ENCODE measurements around the gene MAU2. TPM values are rescaled to one million over a fixed set of nuclear protein-coding genes. Genes with fewer than 3 reads are reported as not detected.

The MAU2 gene
- polyA plus RNA-seq, 1 donor from 2014 or later, result 48.3 TPM

GRCh38 chr19:19356500-19356899, 35.9 kb downstream of the MAU2 start:
- H3F3A ChIP-seq (ENCODE audit: insufficient read depth, low read length, poor library complexity, severe bottlenecking), result no peaks in the 10 kb centered on the region
- H3K9ac ChIP-seq (ENCODE audit: low read length), result no peak overlapping the region
- no peaks in the 10 kb centered on the region for H3K36me3 ChIP-seq (ENCODE audit: insufficient read depth, low read length)
- H3K27me3 ChIP-seq (ENCODE audit: insufficient read depth, low read depth, low read length), result no peaks in the 10 kb centered on the region
- no peaks in the 10 kb centered on the region for H4K20me1 ChIP-seq (ENCODE audit: insufficient read depth)
- no peak overlapping the region for H2AFZ ChIP-seq (ENCODE audit: low read depth, low read length)
- no peak overlapping the region for H3K4me2 ChIP-seq (ENCODE audit: low read length)
- no peak overlapping the region for H3K4me3 ChIP-seq (ENCODE audit: low read length)
- no peak for TF ChIP-seq CTCF (IDR thresholded peaks at IDR 0.05; ENCODE audit: poor library complexity, severe bottlenecking)
- TF ChIP-seq POLR2AphosphoS5 (IDR thresholded peaks at IDR 0.05), result no peak
- TF ChIP-seq RAD21 (conservative IDR thresholded peaks at IDR 0.05), result no peak
- TF ChIP-seq MXI1 (conservative IDR thresholded peaks at IDR 0.05; ENCODE audit: poor library complexity, severe bottlenecking), result no peak
- TF ChIP-seq EP300 (conservative IDR thresholded peaks at IDR 0.05; ENCODE audit: poor library complexity, severe bottlenecking), result no peak
- TF ChIP-seq EZH2 (IDR thresholded peaks at IDR 0.05; ENCODE audit: borderline replicate concordance, insufficient read depth, low read length, poor library complexity, severe bottlenecking), result no peak
- TF ChIP-seq SMC3 (conservative IDR thresholded peaks at IDR 0.05; ENCODE audit: poor library complexity), result no peak
- no peak for TF ChIP-seq TAF1 (IDR thresholded peaks at IDR 0.05; ENCODE audit: low read depth)
- TF ChIP-seq REST (IDR thresholded peaks at IDR 0.05; ENCODE audit: borderline replicate concordance), result no peak
- H3K79me2 ChIP-seq (replicated peaks; ENCODE audit: insufficient read depth, low read length), result no peaks in the 10 kb centered on the region
- H3K27ac ChIP-seq (ENCODE audit: low read length), result no peak overlapping the region
- no peaks in the 10 kb centered on the region for H3K9me2 ChIP-seq (ENCODE audit: insufficient read depth, low read length)
- no peaks in the 10 kb centered on the region for H3K9me3 ChIP-seq (ENCODE audit: low read length)

GRCh38 chr19:19356901-19357566, 36.4 kb downstream of the MAU2 start:
- H3K9ac ChIP-seq (ENCODE audit: low read length), result no peak overlapping the region
- no peak overlapping the region for H3K27ac ChIP-seq (ENCODE audit: low read length)
- H3K36me3 ChIP-seq (ENCODE audit: insufficient read depth, low read length), result no peaks in the 10 kb centered on the region
- no peaks in the 10 kb centered on the region for H4K20me1 ChIP-seq (ENCODE audit: insufficient read depth)
- H3K9me2 ChIP-seq (ENCODE audit: insufficient read depth, low read length), result no peaks in the 10 kb centered on the region
- no peaks in the 10 kb centered on the region for H3K9me3 ChIP-seq (ENCODE audit: low read length)
- H3K27me3 ChIP-seq (ENCODE audit: insufficient read depth, low read depth, low read length), result no peaks in the 10 kb centered on the region
- TF ChIP-seq MXI1 (conservative IDR thresholded peaks at IDR 0.05; ENCODE audit: poor library complexity, severe bottlenecking) (no peak), REST (IDR thresholded peaks at IDR 0.05; ENCODE audit: borderline replicate concordance) (no peak), RAD21 (conservative IDR thresholded peaks at IDR 0.05) (no peak), TAF1 (IDR thresholded peaks at IDR 0.05; ENCODE audit: low read depth) (no peak), EZH2 (IDR thresholded peaks at IDR 0.05; ENCODE audit: borderline replicate concordance, insufficient read depth, low read length, poor library complexity, severe bottlenecking) (no peak), CTCF (IDR thresholded peaks at IDR 0.05; ENCODE audit: poor library complexity, severe bottlenecking) (no peak), EP300 (conservative IDR thresholded peaks at IDR 0.05; ENCODE audit: poor library complexity, severe bottlenecking) (no peak), POLR2AphosphoS5 (IDR thresholded peaks at IDR 0.05) (no peak), SMC3 (conservative IDR thresholded peaks at IDR 0.05; ENCODE audit: poor library complexity) (no peak)
- H2AFZ ChIP-seq (ENCODE audit: low read depth, low read length), result no peak overlapping the region
- H3K79me2 ChIP-seq (replicated peaks; ENCODE audit: insufficient read depth, low read length), result no peaks in the 10 kb centered on the region
- no peaks in the 10 kb centered on the region for H3F3A ChIP-seq (ENCODE audit: insufficient read depth, low read length, poor library complexity, severe bottlenecking)
- H3K4me2 ChIP-seq (ENCODE audit: low read length), result no peak overlapping the region
- H3K4me3 ChIP-seq (ENCODE audit: low read length), result no peak overlapping the region
